ENCODE data around the gene PRKCH. TPM values are rescaled to one million over a fixed set of nuclear protein-coding genes. Genes with fewer than 3 reads are reported as not detected.

Gene PRKCH
- total RNA-seq, 1 experiment from 2014 or later: 10.3 TPM

- TF ChIP-seq ZNF532 (CRISPR knock-in tag; IDR thresholded peaks at IDR 0.05; ENCODE audit: borderline replicate concordance) (no peak), IRF2 (CRISPR knock-in tag; IDR thresholded peaks at IDR 0.05; ENCODE audit: borderline replicate concordance, low read depth) (no peak), RELA (CRISPR knock-in tag; IDR thresholded peaks at IDR 0.05; ENCODE audit: borderline replicate concordance) (no peak), HMGA2 (CRISPR knock-in tag; IDR thresholded peaks at IDR 0.05) (no peak), CTCF (IDR thresholded peaks at IDR 0.05) (no peak), ZNF317 (CRISPR knock-in tag; IDR thresholded peaks at IDR 0.05; ENCODE audit: borderline replicate concordance, low read depth) (no peak)
Observed at GRCh38 chr14:61342486-61342885, 21.1 kb downstream of the PRKCH start (continued).

GRCh38 chr14:61342932-61343331 lies 21.6 kb downstream of the PRKCH start:
- no peak for ATAC-seq
- CTCF ChIA-PET: no interaction called here
- no peak overlapping the region for H3K4me3 Mint-ChIP-seq
- no peak overlapping the region for H3K27ac Mint-ChIP-seq
- H3K9me3 Mint-ChIP-seq: no peaks in the 10 kb centered on the region
- no peaks in the 10 kb centered on the region for H3K27me3 Mint-ChIP-seq (ENCODE audit: low read depth)
- H3K36me3 Mint-ChIP-seq: no peaks in the 10 kb centered on the region
- H3K4me1 Mint-ChIP-seq: peaks cover 8% of the 10 kb centered on the region
- TF ChIP-seq STAT6 (CRISPR knock-in tag; conservative IDR thresholded peaks at IDR 0.05; ENCODE audit: low read depth): no peak
- POLR2A ChIA-PET: interaction anchor here (0.7 kb wide), 1 partner anchor 480 kb away, joined by 4 read pairs; no protein-coding TSS in a partner anchor
- DNase-seq (ENCODE audit: low spot score): no peak

- H3K4me1 Mint-ChIP-seq: peaks cover 4% of the 10 kb centered on the region
- no peaks in the 10 kb centered on the region for H3K36me3 Mint-ChIP-seq
- ATAC-seq (no peak), DNase-seq (ENCODE audit: low spot score) (no peak)
- H3K27me3 Mint-ChIP-seq (ENCODE audit: low read depth): no peaks in the 10 kb centered on the region
- H3K27ac Mint-ChIP-seq: no peak overlapping the region
- POLR2A ChIA-PET: interaction anchor here (0.7 kb wide), 1 partner anchor 480 kb away, joined by 4 read pairs; no protein-coding TSS in a partner anchor
- CTCF ChIA-PET: no interaction called here
- H3K4me3 Mint-ChIP-seq: no peak overlapping the region
- no peaks in the 10 kb centered on the region for H3K9me3 Mint-ChIP-seq
- TF ChIP-seq AFF4 (CRISPR knock-in tag; IDR thresholded peaks at IDR 0.05; ENCODE audit: borderline replicate concordance) (no peak), ETV6 (CRISPR knock-in tag; IDR thresholded peaks at IDR 0.05) (no peak), ZNF416 (CRISPR knock-in tag; IDR thresholded peaks at IDR 0.05) (no peak), IRF2 (CRISPR knock-in tag; IDR thresholded peaks at IDR 0.05; ENCODE audit: borderline replicate concordance, low read depth) (no peak), PRDM15 (CRISPR knock-in tag; IDR thresholded peaks at IDR 0.05) (no peak), GABPB1 (CRISPR knock-in tag; IDR thresholded peaks at IDR 0.05) (no peak), CREM (CRISPR knock-in tag; IDR thresholded peaks at IDR 0.05) (no peak), HMGXB4 (CRISPR knock-in tag; IDR thresholded peaks at IDR 0.05) (no peak)
Observed at GRCh38 chr14:61343471-61343870, 22.1 kb downstream of the PRKCH start.

All from WTC11 (cell line).